HG03039 (cell line): ENCODE data around the gene MED12.
"Not testable (repeated sequence)": the region's sequence is repeated elsewhere in the genome, so short reads cannot be mapped to it uniquely, and the experiment has no call there.

Source experiments
- ATAC-seq: cut with Tn5 transposase; IDR thresholded peaks from one replicate; pipeline ENCODE4 v1.9.1; 2021; ENCODE audit warnings: mild to moderate bottlenecking, moderate library complexity; ENCODE audit not compliant: unreplicated experiment

Gene MED12

GRCh38 chrX:71160475-71160874, 42.1 kb downstream of the MED12 start:
- no peak for ATAC-seq

GRCh38 chrX:71162981-71163380, 44.6 kb downstream of the MED12 start:
- ATAC-seq = no peak

GRCh38 chrX:71164071-71164470, 45.7 kb downstream of the MED12 start:
- no peak for ATAC-seq

GRCh38 chrX:71166461-71166860, 48.1 kb downstream of the MED12 start:
- ATAC-seq = no peak

- no peak for ATAC-seq
These were observed 48.8 kb downstream of the MED12 start for GRCh38 chrX:71167031-71167781.

GRCh38 chrX:71168134-71168533, 49.7 kb downstream of the MED12 start:
- ATAC-seq = no peak

- ATAC-seq = no peak
These were observed 51.2 kb downstream of the MED12 start for GRCh38 chrX:71169586-71169985.

GRCh38 chrX:71170660-71171059, 52.3 kb downstream of the MED12 start:
- no peak for ATAC-seq

GRCh38 chrX:71171110-71171801, 52.9 kb downstream of the MED12 start:
- no peak for ATAC-seq

- ATAC-seq = no peak
These were observed 55.0 kb downstream of the MED12 start for GRCh38 chrX:71173440-71173839.

- no peak for ATAC-seq
These were observed 56.4 kb downstream of the MED12 start for GRCh38 chrX:71174795-71175194.

- ATAC-seq = no peak
These were observed 57.1 kb downstream of the MED12 start for GRCh38 chrX:71175531-71175930.

- no peak for ATAC-seq
These were observed 58.9 kb downstream of the MED12 start for GRCh38 chrX:71177327-71177726.

GRCh38 chrX:71178908-71179307, 60.5 kb downstream of the MED12 start:
- no peak for ATAC-seq

GRCh38 chrX:71180579-71181265, 62.3 kb downstream of the MED12 start:
- not testable (repeated sequence) for ATAC-seq

- peak; percentile 36 for ATAC-seq
These were observed 63.1 kb downstream of the MED12 start for GRCh38 chrX:71181558-71181909.

GRCh38 chrX:71181910-71182799, 63.8 kb downstream of the MED12 start:
- peak; percentile 89 for ATAC-seq

GRCh38 chrX:71182871-71183270, 64.5 kb downstream of the MED12 start:
- ATAC-seq = no peak

- no peak for ATAC-seq
These were observed 64.9 kb downstream of the MED12 start for GRCh38 chrX:71183341-71183740.

- ATAC-seq = no peak
These were observed 65.7 kb downstream of the MED12 start for GRCh38 chrX:71184092-71184491.
